Mesendoderm (in vitro differentiated cells): ENCODE results near the gene MAP3K15.
A peak's percentile ranks its signal among the peaks of the same experiment; 100 is the strongest.
"Not testable (repeated sequence)": the region's sequence is repeated elsewhere in the genome, so short reads cannot be mapped to it uniquely, and the experiment has no call there.

Experiments
- DNase-seq: peaks from one replicate; pipeline ENCODE4 v3.0.0; 2013
- H2AK5ac ChIP-seq: 2 replicates; pipeline ENCODE4 v1.6.1; 2013; ENCODE audit warnings: low read length, inconsistent platforms
- H2BK120ac ChIP-seq: 2 replicates; pipeline ENCODE4 v1.6.1; 2013; ENCODE audit warnings: low read depth, mild to moderate bottlenecking, low read length, moderate library complexity, mixed read lengths
- H2BK15ac ChIP-seq: replicated peaks from 2 replicates; pipeline ENCODE4 v1.6.1; 2013; ENCODE audit warnings: low read depth, mild to moderate bottlenecking, moderate library complexity
- H2BK5ac ChIP-seq: 2 replicates; pipeline ENCODE4 v1.6.1; 2013; ENCODE audit warnings: low read length, inconsistent platforms
- H3K18ac ChIP-seq: 2 replicates; pipeline ENCODE4 v1.6.1; 2013; ENCODE audit warnings: mild to moderate bottlenecking, low read length, mixed read lengths
- H3K23ac ChIP-seq: one replicate; pipeline ENCODE4 v1.6.1; 2013; ENCODE audit warnings: low read length
- H3K27ac ChIP-seq: 2 replicates; pipeline ENCODE4 v1.5.1; 2013; ENCODE audit warnings: low read depth, mild to moderate bottlenecking, inconsistent platforms, low read length, moderate library complexity
- H3K27me3 ChIP-seq: 2 replicates; pipeline ENCODE4 v1.6.1; 2013; ENCODE audit warnings: low read length, control low read depth, mild to moderate bottlenecking, inconsistent platforms; ENCODE audit not compliant: insufficient read depth, poor library complexity
- H3K36me3 ChIP-seq: 2 replicates; pipeline ENCODE4 v1.6.1; 2013; ENCODE audit warnings: low read length, inconsistent platforms; ENCODE audit not compliant: control insufficient read depth, insufficient read depth
- H3K4ac ChIP-seq: one replicate; pipeline ENCODE4 v1.6.1; 2013; ENCODE audit warnings: low read depth, mild to moderate bottlenecking, low read length, moderate library complexity
- H3K4me1 ChIP-seq: 2 replicates; pipeline ENCODE4 v1.6.1; 2013; ENCODE audit warnings: low read depth, low read length, inconsistent platforms; ENCODE audit not compliant: control insufficient read depth
- H3K4me2 ChIP-seq: 2 replicates; pipeline ENCODE4 v1.6.1; 2013; ENCODE audit warnings: low read length
- H3K4me3 ChIP-seq: 2 replicates; pipeline ENCODE4 v1.5.1; 2013; ENCODE audit warnings: mild to moderate bottlenecking, low read length
- H3K56ac ChIP-seq: one replicate; pipeline ENCODE4 v1.6.1; 2013; ENCODE audit warnings: low read length
- H3K79me1 ChIP-seq: 2 replicates; pipeline ENCODE4 v1.6.1; 2013; ENCODE audit warnings: low read length, inconsistent platforms
- H3K79me2 ChIP-seq: 2 replicates; pipeline ENCODE4 v1.6.1; 2013; ENCODE audit warnings: mild to moderate bottlenecking, low read length; ENCODE audit not compliant: control insufficient read depth, insufficient read depth
- H3K9ac ChIP-seq: 2 replicates; pipeline ENCODE4 v1.6.1; 2013; ENCODE audit warnings: low read length, inconsistent platforms
- H4K5ac ChIP-seq: one replicate; pipeline ENCODE4 v1.6.1; 2013; ENCODE audit warnings: low read length
- H4K8ac ChIP-seq: one replicate; pipeline ENCODE4 v1.6.1; 2013; ENCODE audit warnings: low read depth, mild to moderate bottlenecking, control low read depth, low read length, moderate library complexity
- WGBS: extraction: QIAGEN DNeasy Blood & Tissue Kit; methylation state at CpG from one replicate; pipeline ENCODE4 v1.1.7; 2013; ENCODE audit warnings: low lambda C conversion rate, missing lambda C conversion rate; ENCODE audit not compliant: insufficient coverage; ENCODE audit errors: extremely low coverage; 5-methylcytosine and 5-hydroxymethylcytosine counted together

MAP3K15 gene

DNA sequence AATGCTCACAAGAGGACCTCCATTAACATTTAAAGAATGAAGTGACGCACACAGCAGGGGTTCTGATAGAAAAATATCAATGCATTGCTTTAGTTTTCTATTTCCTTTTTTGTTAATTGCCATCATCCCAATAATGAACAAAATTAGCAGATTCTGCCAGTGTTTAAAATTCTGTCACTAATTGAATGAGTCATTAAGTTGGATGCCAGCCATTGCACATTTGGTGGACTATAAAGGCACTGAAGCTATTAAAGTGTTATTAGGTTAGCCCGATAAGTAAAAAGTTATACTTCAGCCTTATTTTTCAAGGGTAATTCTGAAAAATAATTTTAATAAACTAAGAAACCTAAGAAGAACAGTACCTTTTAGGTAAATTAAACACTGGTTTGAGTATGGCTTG is 53.1 kb downstream of the MAP3K15 start:
- no peak for DNase-seq
- no peak overlapping the region for H3K23ac ChIP-seq
- H3K27ac ChIP-seq, result no peak overlapping the region
- no peak overlapping the region for H3K56ac ChIP-seq
- H2BK120ac ChIP-seq, result no peak overlapping the region
- H3K4me1 ChIP-seq, result no peaks in the 10 kb centered on the region
- no peak overlapping the region for H4K5ac ChIP-seq
- no peak overlapping the region for H3K9ac ChIP-seq
- no peak overlapping the region for H3K4me2 ChIP-seq
- H4K8ac ChIP-seq, result no peak overlapping the region
- no peaks in the 10 kb centered on the region for H3K27me3 ChIP-seq
- H3K79me2 ChIP-seq, result no peaks in the 10 kb centered on the region
- no peak overlapping the region for H3K4me3 ChIP-seq
- H3K36me3 ChIP-seq, result no peaks in the 10 kb centered on the region
- no peak overlapping the region for H3K18ac ChIP-seq
- WGBS, result no CpG with 5 or more reads among the region's 2 CpGs
- H3K4ac ChIP-seq, result no peak overlapping the region
- no peak overlapping the region for H2BK15ac ChIP-seq
- no peaks in the 10 kb centered on the region for H3K79me1 ChIP-seq
- no peak overlapping the region for H2AK5ac ChIP-seq
- no peak overlapping the region for H2BK5ac ChIP-seq

DNA sequence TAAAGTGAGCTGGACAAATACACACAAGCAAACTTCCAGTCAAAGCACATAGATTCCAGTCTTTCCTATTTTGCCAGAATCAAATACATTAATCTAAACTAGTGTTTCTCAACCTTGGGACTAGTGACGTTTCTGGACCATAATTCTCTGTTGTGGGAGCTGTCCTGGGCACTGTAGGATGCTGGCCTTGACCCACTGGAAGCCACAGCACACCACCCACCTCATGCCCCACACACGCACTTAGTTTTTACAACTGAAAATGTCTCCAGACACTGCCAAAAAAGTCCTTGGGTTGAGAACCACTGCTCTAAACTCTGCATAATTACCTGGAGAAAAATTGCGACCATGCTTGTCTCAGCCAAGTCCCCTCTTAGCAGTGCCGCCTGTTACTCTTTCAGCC is 57.6 kb downstream of the MAP3K15 start:
- Histone ChIP-seq H3K27ac (no peak overlapping the region), H2BK5ac (no peak overlapping the region), H3K9ac (no peak overlapping the region), H4K8ac (no peak overlapping the region), H3K4me1 (no peaks in the 10 kb centered on the region), H2BK120ac (no peak overlapping the region), H3K18ac (no peak overlapping the region), H3K36me3 (no peaks in the 10 kb centered on the region), H3K79me2 (no peaks in the 10 kb centered on the region), H3K27me3 (no peaks in the 10 kb centered on the region), H3K4me3 (no peak overlapping the region), H2AK5ac (no peak overlapping the region), H4K5ac (no peak overlapping the region), H3K23ac (no peak overlapping the region), H2BK15ac (no peak overlapping the region), H3K79me1 (no peaks in the 10 kb centered on the region), H3K56ac (no peak overlapping the region), H3K4me2 (no peak overlapping the region), H3K4ac (no peak overlapping the region)
- no CpG with 5 or more reads among the region's 4 CpGs for WGBS
- no peak for DNase-seq

DNA sequence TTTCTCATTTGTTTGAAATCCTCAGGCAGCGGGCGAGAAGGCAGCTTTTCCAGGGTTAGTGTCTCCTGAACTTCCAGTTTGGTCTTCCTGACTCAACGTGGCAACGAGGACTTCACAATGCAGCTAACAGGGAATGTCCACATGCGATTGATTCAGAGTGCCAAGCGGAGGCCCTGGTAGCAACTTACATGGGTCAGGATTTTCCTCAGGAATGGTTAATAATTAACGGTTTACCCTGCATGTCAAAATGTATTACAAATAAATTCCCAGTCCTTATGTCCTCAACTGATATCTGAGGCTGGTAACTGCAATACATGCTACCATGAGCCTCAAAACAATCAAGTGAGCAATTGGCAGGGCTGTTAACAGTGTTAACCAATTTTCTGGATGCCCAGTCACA is 67.2 kb downstream of the MAP3K15 start:
- Histone ChIP-seq H3K27ac (peak overlapping the region; percentile 57), H3K4me2 (no peak overlapping the region), H3K4ac (no peak overlapping the region), H3K23ac (no peak overlapping the region), H3K4me3 (no peak overlapping the region), H3K36me3 (no peaks in the 10 kb centered on the region), H4K8ac (no peak overlapping the region), H4K5ac (no peak overlapping the region), H3K18ac (no peak overlapping the region), H2BK120ac (no peak overlapping the region), H3K79me2 (no peaks in the 10 kb centered on the region), H3K27me3 (no peaks in the 10 kb centered on the region), H2BK5ac (no peak overlapping the region), H3K4me1 (no peaks in the 10 kb centered on the region), H3K79me1 (no peaks in the 10 kb centered on the region), H3K56ac (no peak overlapping the region), H3K9ac (no peak overlapping the region), H2AK5ac (no peak overlapping the region), H2BK15ac (no peak overlapping the region)
- no CpG with 5 or more reads among the region's 7 CpGs for WGBS
- DNase-seq, result no peak

DNA sequence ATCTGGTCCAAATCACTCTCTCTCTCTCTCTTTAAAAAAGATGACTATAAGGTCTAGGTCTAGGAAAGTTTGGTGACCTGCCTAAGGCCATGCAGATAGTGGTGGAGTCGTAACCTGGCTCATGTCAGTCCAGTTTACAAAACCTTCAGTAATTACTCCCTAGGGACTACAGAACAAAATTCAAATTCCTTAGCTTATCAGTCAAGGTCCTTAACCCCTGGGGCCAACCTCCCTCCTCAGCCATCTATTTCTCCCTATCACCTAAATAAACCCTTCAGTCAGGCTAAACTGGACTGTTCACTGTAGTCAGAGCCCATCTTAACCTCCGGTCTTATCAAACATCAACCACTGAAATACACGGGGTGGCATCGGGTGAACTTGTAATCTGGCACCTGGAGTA is 68.9 kb downstream of the MAP3K15 start:
- no peak overlapping the region for H3K18ac ChIP-seq
- H3K9ac ChIP-seq, result no peak overlapping the region
- H2BK120ac ChIP-seq, result no peak overlapping the region
- H2BK15ac ChIP-seq, result no peak overlapping the region
- no peak overlapping the region for H4K5ac ChIP-seq
- no peaks in the 10 kb centered on the region for H3K36me3 ChIP-seq
- H3K79me1 ChIP-seq, result no peaks in the 10 kb centered on the region
- H3K4ac ChIP-seq, result no peak overlapping the region
- no CpG with 5 or more reads among the region's 4 CpGs for WGBS
- no peaks in the 10 kb centered on the region for H3K4me1 ChIP-seq
- no peak overlapping the region for H4K8ac ChIP-seq
- no peak overlapping the region for H3K56ac ChIP-seq
- no peak overlapping the region for H3K23ac ChIP-seq
- H3K27ac ChIP-seq, result no peak overlapping the region
- H3K79me2 ChIP-seq, result no peaks in the 10 kb centered on the region
- H2AK5ac ChIP-seq, result no peak overlapping the region
- no peak overlapping the region for H2BK5ac ChIP-seq
- H3K27me3 ChIP-seq, result no peaks in the 10 kb centered on the region
- H3K4me3 ChIP-seq, result no peak overlapping the region
- no peak overlapping the region for H3K4me2 ChIP-seq
- DNase-seq, result no peak

DNA sequence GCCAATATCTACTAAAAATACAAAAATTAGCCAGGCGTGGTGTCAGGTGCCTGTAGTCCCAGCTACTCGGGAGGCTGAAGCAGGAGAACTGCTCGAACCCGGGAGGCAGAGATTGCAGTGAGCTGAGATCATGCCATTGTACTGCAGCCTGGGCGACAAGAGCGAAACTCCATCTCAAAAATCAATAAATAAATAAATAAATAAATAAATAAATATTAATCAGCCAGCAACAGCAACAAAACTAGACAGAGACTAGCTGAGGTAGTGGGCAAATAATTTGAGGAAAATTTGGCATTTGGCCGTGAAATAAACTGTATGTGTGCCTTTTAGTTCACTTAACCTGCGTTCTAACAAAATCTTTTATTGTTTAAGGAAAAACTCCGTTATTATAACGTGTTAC is 69.5 kb downstream of the MAP3K15 start:
- not testable (repeated sequence) for H3K4me3 ChIP-seq, H2BK5ac ChIP-seq, H3K79me2 ChIP-seq, H2BK120ac ChIP-seq, H2BK15ac ChIP-seq, H3K18ac ChIP-seq, DNase-seq, H3K4me1 ChIP-seq, H3K27ac ChIP-seq, H2AK5ac ChIP-seq, H3K4ac ChIP-seq, H3K56ac ChIP-seq, H3K27me3 ChIP-seq, H4K5ac ChIP-seq, H4K8ac ChIP-seq, H3K79me1 ChIP-seq, H3K23ac ChIP-seq, H3K36me3 ChIP-seq, H3K9ac ChIP-seq, H3K4me2 ChIP-seq
- no CpG with 5 or more reads among the region's 10 CpGs for WGBS

DNA sequence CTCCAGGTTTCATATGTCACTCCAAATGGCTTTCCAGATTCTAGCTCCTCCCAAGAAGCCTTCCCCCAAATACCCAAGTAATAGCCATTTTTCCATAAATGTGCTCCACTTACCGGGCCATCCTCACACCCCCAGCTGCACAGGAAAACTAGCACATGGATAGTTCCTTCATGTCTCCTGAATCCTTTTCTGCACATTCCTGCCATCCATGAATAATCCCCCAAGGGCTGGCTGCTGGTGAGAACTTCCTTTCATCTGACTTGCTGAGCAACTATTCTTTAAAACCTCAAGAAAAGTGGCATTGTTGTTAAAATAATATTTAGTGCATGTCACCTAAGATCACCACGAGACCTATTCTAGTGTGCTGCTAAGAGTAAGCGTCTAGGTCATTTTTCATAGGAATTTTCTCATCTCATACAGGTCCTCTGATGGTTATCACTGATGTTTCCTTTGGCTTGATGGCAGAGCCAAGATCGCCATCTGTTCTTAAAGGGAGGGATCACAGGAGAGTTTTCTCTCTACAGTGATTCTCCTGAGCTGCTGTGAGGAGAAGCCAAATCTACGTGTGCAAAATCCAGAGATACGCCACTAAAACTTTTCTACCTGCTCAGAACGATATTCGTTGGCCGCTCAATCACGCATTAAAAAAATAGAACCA is 71.3 kb downstream of the MAP3K15 start:
- no peaks in the 10 kb centered on the region for H3K36me3 ChIP-seq
- H3K79me2 ChIP-seq, result no peaks in the 10 kb centered on the region
- no peak overlapping the region for H3K9ac ChIP-seq
- no peak overlapping the region for H3K4me2 ChIP-seq
- H2AK5ac ChIP-seq, result no peak overlapping the region
- H2BK120ac ChIP-seq, result no peak overlapping the region
- H3K18ac ChIP-seq, result no peak overlapping the region
- no peak overlapping the region for H3K23ac ChIP-seq
- H2BK15ac ChIP-seq, result no peak overlapping the region
- H3K4ac ChIP-seq, result no peak overlapping the region
- DNase-seq, result peak; percentile 27
- no peak overlapping the region for H3K27ac ChIP-seq
- no peaks in the 10 kb centered on the region for H3K79me1 ChIP-seq
- no peaks in the 10 kb centered on the region for H3K27me3 ChIP-seq
- no CpG with 5 or more reads among the region's 10 CpGs for WGBS
- no peak overlapping the region for H3K56ac ChIP-seq
- H3K4me1 ChIP-seq, result no peaks in the 10 kb centered on the region
- no peak overlapping the region for H4K5ac ChIP-seq
- H4K8ac ChIP-seq, result no peak overlapping the region
- H3K4me3 ChIP-seq, result no peak overlapping the region
- no peak overlapping the region for H2BK5ac ChIP-seq
